Sigmoid colon (tissue), 4 donors: Measurements from ENCODE around the gene OR6S1.

ENCODE experiments used
- CTCF ChIP-seq, 4 experiments: fragments of 450-650 bp in 3 of 4; fragments of 200-600 bp in 1 of 4; IDR thresholded peaks; one replicate each; pipeline ENCODE4 v1.5.1; 2016 to 2019; ENCODE audit warnings: antibody characterized with exemption in 4 of 4, mild to moderate bottlenecking in 3 of 4, moderate library complexity in 2 of 4
- POLR2A ChIP-seq, 2 donors: fragments of 450-650 bp; IDR thresholded peaks; one replicate each; pipeline ENCODE4 v1.6.1; 2016; ENCODE audit warnings: antibody characterized with exemption in 2 of 2, mild to moderate bottlenecking in 2 of 2, moderate library complexity in 2 of 2
- POLR2AphosphoS5 ChIP-seq, 4 donors: sonication (generic); formaldehyde crosslinking; IDR thresholded peaks; one replicate each; pipeline ENCODE4 v1.6.1; 2017; ENCODE audit warnings: antibody characterized with exemption in 4 of 4

DNA sequence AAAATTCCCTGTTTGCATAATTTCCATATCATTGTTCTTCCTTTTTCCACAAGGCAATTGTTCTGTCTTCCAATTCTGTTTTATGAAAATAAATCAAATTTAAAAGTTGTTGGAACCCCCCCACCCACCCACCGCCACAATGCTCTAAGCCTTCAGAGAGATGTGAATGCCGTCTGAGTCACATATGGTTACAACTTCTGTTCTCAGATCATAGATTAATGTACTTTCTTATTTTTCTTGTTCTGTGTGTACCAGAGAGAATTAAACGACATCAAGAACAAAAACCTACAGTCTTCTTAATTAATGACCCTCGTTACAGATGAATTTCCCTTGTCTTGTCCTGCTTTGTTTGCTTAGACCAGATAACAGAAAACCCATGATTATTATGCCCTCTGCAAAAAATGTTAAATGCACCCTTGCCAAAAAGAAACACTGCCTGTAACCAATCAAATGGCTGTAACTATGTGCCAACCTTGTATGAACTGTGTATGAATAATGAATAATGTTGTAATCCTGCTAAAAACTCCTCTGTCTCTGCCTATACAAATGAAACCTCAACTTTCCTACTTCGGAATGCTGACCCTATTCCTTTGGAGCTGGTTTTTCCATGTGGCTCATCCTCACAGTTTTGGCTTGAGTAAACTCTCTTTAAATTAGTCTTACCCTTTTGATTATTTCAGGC lies 14.0 kb downstream of the OR6S1 start:
- TF ChIP-seq CTCF (IDR thresholded peaks at IDR 0.05) (no peak), POLR2A (IDR thresholded peaks at IDR 0.05) (no peak), POLR2AphosphoS5 (IDR thresholded peaks at IDR 0.05) (no peak)
